Spleen (tissue), 7 donors: ENCODE data around the gene ALDH1A3.

ENCODE experiments used
- POLR2A ChIP-seq, 3 donors: fragments of 450-650 bp; IDR thresholded peaks; one replicate each; pipeline ENCODE4 v1.5.1; 2017; ENCODE audit warnings: antibody characterized with exemption in 3 of 3, mild to moderate bottlenecking in 1 of 3
- POLR2AphosphoS5 ChIP-seq, 3 donors: sonication (generic); formaldehyde crosslinking; IDR thresholded peaks; one replicate each; pipeline ENCODE4 v1.5.1; 2017; ENCODE audit warnings: antibody characterized with exemption in 3 of 3
- TF ChIP-seq, protein P1 (sequence below), 11 experiments: fragments of 200-600 bp in 7 of 11; fragments of 450-650 bp in 4 of 11; sonication (generic) in 4 of 11; IDR thresholded peaks in 8 of 11; conservative IDR thresholded peaks in 3 of 11; 1 replicate in 7 of 11; 2 replicates in 4 of 11; pipeline versions ENCODE4 v1.4.0 to v1.8.0; 2016 to 2021; ENCODE audit warnings: antibody characterized with exemption in 11 of 11, inconsistent platforms in 4 of 11, mild to moderate bottlenecking in 1 of 11
- donor health status: DM: no; HTN: no; CAD: no; lungs with moderate emphysema.
- donor health status: DM: no; HTN: no; CAD: no.
- donor health status: DM: no; HTN: no; CAD: no.

DNA sequence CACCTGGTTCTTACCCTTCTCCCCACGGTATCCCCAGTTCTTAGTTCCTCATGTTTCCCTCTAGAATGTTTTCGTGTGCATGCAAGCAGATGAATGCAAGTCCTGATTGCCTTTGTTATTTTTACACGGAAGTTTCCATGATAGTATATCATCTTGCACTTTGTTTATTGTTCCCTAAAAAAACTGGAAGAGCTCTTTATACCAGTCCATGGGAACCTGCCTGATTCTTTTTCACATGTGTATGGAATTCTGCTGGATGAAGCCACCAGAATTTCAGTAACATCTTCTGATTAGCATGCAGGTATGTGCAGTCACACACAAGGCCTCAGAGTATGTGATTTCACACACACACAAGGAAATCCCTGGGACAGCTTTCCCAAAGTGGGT is 23.5 kb downstream of the ALDH1A3 start:
- TF ChIP-seq, protein P1, sequence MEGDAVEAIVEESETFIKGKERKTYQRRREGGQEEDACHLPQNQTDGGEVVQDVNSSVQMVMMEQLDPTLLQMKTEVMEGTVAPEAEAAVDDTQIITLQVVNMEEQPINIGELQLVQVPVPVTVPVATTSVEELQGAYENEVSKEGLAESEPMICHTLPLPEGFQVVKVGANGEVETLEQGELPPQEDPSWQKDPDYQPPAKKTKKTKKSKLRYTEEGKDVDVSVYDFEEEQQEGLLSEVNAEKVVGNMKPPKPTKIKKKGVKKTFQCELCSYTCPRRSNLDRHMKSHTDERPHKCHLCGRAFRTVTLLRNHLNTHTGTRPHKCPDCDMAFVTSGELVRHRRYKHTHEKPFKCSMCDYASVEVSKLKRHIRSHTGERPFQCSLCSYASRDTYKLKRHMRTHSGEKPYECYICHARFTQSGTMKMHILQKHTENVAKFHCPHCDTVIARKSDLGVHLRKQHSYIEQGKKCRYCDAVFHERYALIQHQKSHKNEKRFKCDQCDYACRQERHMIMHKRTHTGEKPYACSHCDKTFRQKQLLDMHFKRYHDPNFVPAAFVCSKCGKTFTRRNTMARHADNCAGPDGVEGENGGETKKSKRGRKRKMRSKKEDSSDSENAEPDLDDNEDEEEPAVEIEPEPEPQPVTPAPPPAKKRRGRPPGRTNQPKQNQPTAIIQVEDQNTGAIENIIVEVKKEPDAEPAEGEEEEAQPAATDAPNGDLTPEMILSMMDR (IDR thresholded peaks at IDR 0.05 in 8 of 11, conservative IDR thresholded peaks at IDR 0.05 in 3 of 11), result no peak
- TF ChIP-seq POLR2AphosphoS5 (IDR thresholded peaks at IDR 0.05), result no peak
- TF ChIP-seq POLR2A (IDR thresholded peaks at IDR 0.05), result no peak
